HG02678 (cell line): ENCODE results near the gene MYOM3.
"Not testable (repeated sequence)": the region's sequence is repeated elsewhere in the genome, so short reads cannot be mapped to it uniquely, and the experiment has no call there.

Experiments used
- ATAC-seq: cut with Tn5 transposase; IDR thresholded peaks from one replicate; pipeline ENCODE4 v1.9.1; 2021; ENCODE audit warnings: mild to moderate bottlenecking, moderate library complexity; ENCODE audit not compliant: unreplicated experiment

Gene MYOM3

GRCh38 chr1:24047110-24047477 is 64.8 kb downstream of the MYOM3 start:
- ATAC-seq, result no peak

GRCh38 chr1:24045771-24046170 is 66.2 kb downstream of the MYOM3 start:
- no peak for ATAC-seq

GRCh38 chr1:24044672-24045071 is 67.3 kb downstream of the MYOM3 start:
- ATAC-seq, result not testable (repeated sequence)

- no peak for ATAC-seq
These were observed 68.4 kb downstream of the MYOM3 start for GRCh38 chr1:24043345-24044032.

GRCh38 chr1:24042315-24042714 is 69.6 kb downstream of the MYOM3 start:
- no peak for ATAC-seq

GRCh38 chr1:24036088-24036487 is 75.8 kb downstream of the MYOM3 start:
- ATAC-seq, result no peak

GRCh38 chr1:24032981-24033380 is 79.0 kb downstream of the MYOM3 start:
- no peak for ATAC-seq

- not testable (repeated sequence) for ATAC-seq
These were observed 80.9 kb downstream of the MYOM3 start for GRCh38 chr1:24030976-24031516.

GRCh38 chr1:24027838-24028468 is 84.0 kb downstream of the MYOM3 start:
- no peak for ATAC-seq

GRCh38 chr1:24022581-24023361 is 89.2 kb downstream of the MYOM3 start:
- ATAC-seq, result no peak

- ATAC-seq, result no peak
These were observed 90.3 kb downstream of the MYOM3 start for GRCh38 chr1:24021403-24022266.

GRCh38 chr1:24020470-24020869 is 91.5 kb downstream of the MYOM3 start:
- ATAC-seq, result no peak

- no peak for ATAC-seq
These were observed 91.9 kb downstream of the MYOM3 start for GRCh38 chr1:24020025-24020424.

- ATAC-seq, result no peak
These were observed 93.0 kb downstream of the MYOM3 start for GRCh38 chr1:24018611-24019580.

GRCh38 chr1:24015221-24016210 is 96.4 kb downstream of the MYOM3 start:
- no peak for ATAC-seq

GRCh38 chr1:24012878-24013277 is 99.1 kb downstream of the MYOM3 start:
- ATAC-seq, result not testable (repeated sequence)

GRCh38 chr1:24010650-24011049 is 101.3 kb downstream of the MYOM3 start:
- ATAC-seq, result no peak

GRCh38 chr1:24009406-24009805 is 102.5 kb downstream of the MYOM3 start:
- no peak for ATAC-seq
